Measurements from ENCODE around the gene RALGPS1.

Gene RALGPS1

GRCh38 chr9:127154003-127154389 lies 239.4 kb downstream of the RALGPS1 start:
- no peaks in the 10 kb centered on the region for H3K4me1 Mint-ChIP-seq (ENCODE audit: low read depth)
- H3K9me3 Mint-ChIP-seq (ENCODE audit: low read depth), result no peaks in the 10 kb centered on the region
- no peaks in the 10 kb centered on the region for H3K36me3 Mint-ChIP-seq
- peaks cover 2% of the 10 kb centered on the region for H3K27me3 Mint-ChIP-seq
- H3K27ac Mint-ChIP-seq, result no peak overlapping the region
- no peak overlapping the region for H3K4me3 Mint-ChIP-seq

DNA sequence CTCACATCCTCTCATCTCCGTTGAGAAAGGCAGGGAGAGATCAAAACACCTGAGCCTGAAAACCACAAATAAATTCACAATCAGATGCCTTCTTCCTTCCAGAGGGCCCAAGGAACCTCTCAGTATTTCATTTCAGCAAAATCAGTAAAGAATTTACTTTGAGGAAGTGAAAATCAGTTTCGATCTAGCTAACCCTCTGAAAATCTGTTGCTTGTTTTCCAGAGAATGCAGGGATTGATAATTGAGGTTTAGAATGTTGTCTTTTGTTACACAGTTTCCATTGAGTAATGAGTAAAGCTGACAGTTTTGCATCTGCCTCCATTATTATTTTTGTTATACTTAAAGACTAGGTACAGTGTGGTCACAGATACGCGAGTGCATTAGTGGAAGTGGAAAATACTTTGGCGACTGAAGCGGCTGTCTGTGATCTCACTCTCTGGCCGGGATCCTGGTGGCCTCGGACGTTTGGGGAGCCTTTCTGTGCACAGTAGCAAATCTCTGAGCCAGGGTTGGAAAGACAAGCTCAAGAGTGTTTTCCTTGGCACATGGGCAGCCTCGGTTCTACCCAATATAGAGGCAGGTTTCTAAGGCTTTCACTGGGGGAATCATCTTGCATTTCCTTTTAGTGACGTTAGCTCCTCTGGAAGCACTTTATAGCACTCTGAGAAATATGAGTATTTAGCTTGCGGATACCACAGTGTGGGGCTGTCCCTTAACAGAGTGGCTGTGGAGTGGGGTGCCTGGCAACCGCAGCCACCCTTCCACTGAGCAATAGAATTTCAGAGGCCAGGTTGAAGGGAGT lies 240.0 kb downstream of the RALGPS1 start:
- H3K36me3 Mint-ChIP-seq, result no peaks in the 10 kb centered on the region
- H3K9me3 Mint-ChIP-seq (ENCODE audit: low read depth), result no peaks in the 10 kb centered on the region
- H3K4me3 Mint-ChIP-seq, result no peak overlapping the region

GRCh38 chr9:127155314-127155960 lies 240.9 kb downstream of the RALGPS1 start:
- Mint-ChIP-seq H3K9me3 (ENCODE audit: low read depth) (no peaks in the 10 kb centered on the region), H3K27me3 (peaks cover 2% of the 10 kb centered on the region), H3K4me3 (no peak overlapping the region), H3K4me1 (ENCODE audit: low read depth) (no peaks in the 10 kb centered on the region), H3K27ac (peak overlapping the region; percentile 18), H3K36me3 (no peaks in the 10 kb centered on the region)

More for the DNA sequence above, 240.0 kb downstream of the RALGPS1 start:
- no peak overlapping the region for H3K27ac Mint-ChIP-seq
- no peaks in the 10 kb centered on the region for H3K4me1 Mint-ChIP-seq (ENCODE audit: low read depth)
- H3K27me3 Mint-ChIP-seq, result peaks cover 2% of the 10 kb centered on the region

DNA sequence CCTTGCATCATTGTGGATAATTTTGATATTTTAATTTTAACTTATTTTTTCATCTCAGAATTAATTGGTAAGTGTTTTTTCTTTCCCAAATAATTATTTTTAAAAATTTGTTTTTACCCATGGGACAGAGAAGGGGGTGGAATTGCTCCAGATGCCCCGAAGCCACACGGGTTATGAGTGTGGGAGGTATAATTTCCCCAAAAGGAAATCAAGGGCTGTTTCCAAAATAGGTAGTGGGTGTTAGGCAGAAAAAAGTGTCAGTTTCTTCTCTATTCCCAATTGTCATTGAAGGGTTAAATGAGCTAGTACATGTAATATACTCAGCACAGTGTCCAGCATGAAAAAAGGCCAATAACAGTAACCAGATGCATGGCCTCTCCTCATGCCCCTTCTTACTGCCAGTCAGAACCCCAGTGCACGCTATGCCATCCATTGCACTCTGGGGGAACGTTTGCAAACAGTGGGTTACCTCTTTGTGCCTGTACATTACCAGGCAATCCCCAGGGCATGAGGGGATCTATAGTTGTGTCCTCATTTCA lies 244.3 kb downstream of the RALGPS1 start:
- Mint-ChIP-seq H3K27ac (no peak overlapping the region), H3K36me3 (no peaks in the 10 kb centered on the region), H3K4me3 (no peak overlapping the region), H3K4me1 (ENCODE audit: low read depth) (peaks cover 19% of the 10 kb centered on the region), H3K9me3 (ENCODE audit: low read depth) (no peaks in the 10 kb centered on the region), H3K27me3 (no peaks in the 10 kb centered on the region)

GRCh38 chr9:127159325-127159801 lies 244.8 kb downstream of the RALGPS1 start:
- Mint-ChIP-seq H3K9me3 (ENCODE audit: low read depth) (no peaks in the 10 kb centered on the region), H3K4me1 (ENCODE audit: low read depth) (peaks cover 20% of the 10 kb centered on the region), H3K27ac (no peak overlapping the region), H3K27me3 (no peaks in the 10 kb centered on the region), H3K4me3 (no peak overlapping the region), H3K36me3 (no peaks in the 10 kb centered on the region)

DNA sequence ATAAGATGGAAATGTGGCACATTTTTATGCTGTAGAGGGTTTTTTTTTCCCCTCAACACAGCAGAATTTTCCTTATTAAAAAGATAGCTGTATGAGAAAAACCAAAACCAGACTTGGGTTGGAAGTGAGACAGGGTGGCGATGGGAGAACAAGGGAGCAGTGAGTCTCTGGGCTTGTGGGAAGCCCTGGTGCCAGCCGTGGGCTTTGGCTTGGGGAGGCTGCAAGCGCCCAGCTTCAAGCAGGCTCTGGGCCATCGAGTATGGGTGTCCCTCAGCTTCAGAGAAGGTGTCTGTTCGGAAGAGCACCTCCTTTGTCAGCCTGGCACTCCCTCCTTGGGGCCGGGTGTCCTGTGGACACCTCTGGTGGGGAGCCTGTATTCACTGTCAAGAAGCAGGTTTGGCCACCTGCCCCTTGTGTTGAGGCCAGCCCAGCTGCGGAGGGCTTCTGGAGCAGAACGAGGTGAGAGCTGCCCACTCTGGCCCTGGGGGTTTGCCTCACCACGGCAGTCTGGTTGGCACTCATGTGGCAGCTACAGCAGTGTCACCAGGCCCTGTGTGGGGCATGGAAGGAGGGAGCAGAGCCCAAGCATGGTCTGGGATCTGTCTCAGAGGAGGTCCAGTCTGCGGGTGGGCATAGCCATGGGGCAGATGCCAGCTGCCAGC lies 245.5 kb downstream of the RALGPS1 start:
- H3K36me3 Mint-ChIP-seq, result no peaks in the 10 kb centered on the region
- H3K4me1 Mint-ChIP-seq (ENCODE audit: low read depth), result peaks cover 20% of the 10 kb centered on the region
- H3K4me3 Mint-ChIP-seq, result no peak overlapping the region
- H3K9me3 Mint-ChIP-seq (ENCODE audit: low read depth), result no peaks in the 10 kb centered on the region
- H3K27ac Mint-ChIP-seq, result no peak overlapping the region
- H3K27me3 Mint-ChIP-seq, result no peaks in the 10 kb centered on the region

DNA sequence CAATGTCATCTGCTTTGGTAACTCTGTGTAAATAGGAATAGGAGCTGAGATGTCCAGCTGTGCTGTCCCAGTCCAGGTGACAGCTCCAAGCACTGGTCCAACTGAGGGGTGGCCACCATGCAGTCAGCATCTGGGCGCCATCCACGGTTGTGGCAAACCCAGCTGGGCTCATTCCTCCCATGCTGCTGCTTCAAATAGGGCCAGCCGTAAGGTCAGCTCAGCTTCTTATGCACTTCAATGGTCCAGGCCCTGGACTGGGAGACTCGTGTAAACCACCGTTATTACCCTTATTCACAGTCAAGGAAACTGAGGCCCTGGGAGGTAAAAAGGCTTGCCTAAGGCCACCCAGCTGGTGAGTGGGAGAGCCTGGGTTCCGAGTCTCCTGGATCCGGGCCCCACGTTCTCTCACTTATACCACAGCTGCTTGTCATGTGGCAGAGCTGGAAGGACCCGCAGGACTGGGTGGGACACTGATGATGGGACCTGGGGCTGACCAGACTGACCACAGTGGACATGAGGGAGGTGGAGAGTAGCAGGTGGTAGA lies 246.6 kb downstream of the RALGPS1 start:
- Mint-ChIP-seq H3K36me3 (no peaks in the 10 kb centered on the region), H3K4me3 (no peak overlapping the region)

DNA sequence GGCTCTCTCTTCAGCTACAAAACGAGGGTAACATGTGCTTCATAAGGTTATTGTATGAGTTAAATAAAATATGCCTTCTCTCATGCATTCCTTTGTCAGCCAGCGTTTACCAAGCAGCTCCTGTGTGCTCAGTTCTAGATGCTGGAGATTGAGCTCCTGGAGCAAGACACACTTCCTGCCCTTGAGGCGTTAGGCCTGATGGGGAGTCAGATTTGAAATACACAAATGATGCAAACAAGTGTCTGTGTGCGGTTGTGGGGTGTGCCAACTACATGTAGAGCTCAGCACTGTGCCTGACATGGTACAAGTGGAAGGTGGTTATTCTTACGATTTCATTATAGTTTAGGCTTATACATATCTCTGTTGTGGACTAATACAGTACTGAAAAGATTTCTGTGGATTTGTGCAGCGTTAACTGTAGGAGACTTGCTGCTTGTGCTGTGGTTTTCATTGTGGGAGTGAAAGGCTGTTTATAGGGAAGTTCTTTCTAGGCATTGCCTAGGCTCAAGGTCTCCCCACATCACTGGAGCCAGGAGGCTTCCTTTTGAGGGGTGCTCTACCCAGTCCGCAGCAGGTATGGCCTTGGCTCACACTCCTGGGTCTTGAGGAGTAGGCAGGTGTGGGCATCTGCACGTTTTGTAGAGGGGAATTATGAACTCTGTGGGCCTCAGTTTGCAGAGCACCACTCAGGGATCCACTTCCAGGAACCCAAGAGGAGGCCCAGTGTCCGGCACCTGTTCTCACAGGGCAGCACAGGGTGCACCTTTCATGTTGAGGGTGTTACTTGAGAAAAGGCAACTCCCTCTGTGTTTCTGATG lies 247.7 kb downstream of the RALGPS1 start:
- H3K9me3 Mint-ChIP-seq (ENCODE audit: low read depth), result no peaks in the 10 kb centered on the region
- no peaks in the 10 kb centered on the region for H3K27me3 Mint-ChIP-seq
- peaks cover 20% of the 10 kb centered on the region for H3K4me1 Mint-ChIP-seq (ENCODE audit: low read depth)
- H3K27ac Mint-ChIP-seq, result no peak overlapping the region
- H3K36me3 Mint-ChIP-seq, result peaks cover 2% of the 10 kb centered on the region
- no peak overlapping the region for H3K4me3 Mint-ChIP-seq

More for the DNA sequence above, 246.6 kb downstream of the RALGPS1 start:
- Mint-ChIP-seq H3K4me1 (ENCODE audit: low read depth) (peaks cover 20% of the 10 kb centered on the region), H3K27me3 (no peaks in the 10 kb centered on the region), H3K27ac (no peak overlapping the region), H3K9me3 (ENCODE audit: low read depth) (no peaks in the 10 kb centered on the region)

DNA sequence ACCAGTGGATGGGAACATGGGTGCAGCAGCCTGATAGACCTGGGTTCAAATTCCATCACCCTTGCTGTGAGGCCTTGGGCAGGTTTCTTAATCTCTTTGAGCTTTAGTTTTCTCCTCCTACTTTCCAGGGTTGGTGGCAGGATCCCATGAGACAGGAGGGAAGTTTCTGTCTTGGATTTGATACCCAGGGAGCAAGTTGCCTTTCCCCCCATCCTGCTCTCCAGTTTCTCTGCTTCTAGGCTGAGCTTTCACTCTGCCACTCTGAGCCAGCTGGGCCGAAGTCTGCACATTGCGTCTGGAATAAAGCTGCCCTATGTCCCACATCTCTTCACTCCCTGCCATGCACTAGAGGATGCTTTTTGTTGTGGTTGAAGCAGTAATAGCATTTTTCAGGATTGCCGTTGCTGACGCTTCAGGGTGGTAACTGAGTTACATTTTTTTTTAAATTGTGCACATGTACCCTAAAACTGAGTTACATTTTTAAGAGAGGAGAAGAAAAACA lies 248.3 kb downstream of the RALGPS1 start:
- H3K27ac Mint-ChIP-seq, result no peak overlapping the region
- H3K4me3 Mint-ChIP-seq, result no peak overlapping the region
- peaks cover 6% of the 10 kb centered on the region for H3K36me3 Mint-ChIP-seq
- no peaks in the 10 kb centered on the region for H3K27me3 Mint-ChIP-seq
- no peaks in the 10 kb centered on the region for H3K9me3 Mint-ChIP-seq (ENCODE audit: low read depth)
- peaks cover 20% of the 10 kb centered on the region for H3K4me1 Mint-ChIP-seq (ENCODE audit: low read depth)

GRCh38 chr9:127163409-127163808 lies 248.8 kb downstream of the RALGPS1 start:
- Mint-ChIP-seq H3K9me3 (ENCODE audit: low read depth) (no peaks in the 10 kb centered on the region), H3K4me3 (no peak overlapping the region), H3K4me1 (ENCODE audit: low read depth) (peaks cover 20% of the 10 kb centered on the region), H3K27ac (no peak overlapping the region), H3K36me3 (peaks cover 9% of the 10 kb centered on the region), H3K27me3 (no peaks in the 10 kb centered on the region)

- Mint-ChIP-seq H3K27me3 (no peaks in the 10 kb centered on the region), H3K36me3 (peaks cover 11% of the 10 kb centered on the region), H3K9me3 (ENCODE audit: low read depth) (no peaks in the 10 kb centered on the region), H3K4me3 (no peak overlapping the region), H3K27ac (no peak overlapping the region), H3K4me1 (ENCODE audit: low read depth) (peaks cover 20% of the 10 kb centered on the region)
Observed at GRCh38 chr9:127165116-127165515, 250.5 kb downstream of the RALGPS1 start.

DNA sequence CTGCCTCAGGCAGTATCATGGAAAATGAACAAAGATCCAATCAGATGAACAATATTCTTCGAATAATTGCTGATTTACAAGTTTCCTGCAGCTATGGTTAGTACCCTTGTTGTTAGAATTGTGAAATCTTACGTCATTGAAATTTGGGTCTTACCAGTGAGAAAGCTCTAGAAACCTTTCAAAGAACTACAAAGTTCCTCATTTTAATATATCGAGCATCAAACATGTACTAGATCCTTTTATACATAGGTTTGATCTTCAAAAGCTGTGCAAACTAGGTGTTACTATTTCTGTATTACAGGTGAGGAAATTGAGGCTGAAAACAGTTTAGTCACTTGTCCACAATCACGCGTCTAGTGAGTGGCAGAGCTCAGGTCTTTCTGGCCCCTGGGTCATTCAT lies 251.5 kb downstream of the RALGPS1 start:
- no peaks in the 10 kb centered on the region for H3K9me3 Mint-ChIP-seq (ENCODE audit: low read depth)
- no peak overlapping the region for H3K4me3 Mint-ChIP-seq
- no peaks in the 10 kb centered on the region for H3K27me3 Mint-ChIP-seq
- peaks cover 20% of the 10 kb centered on the region for H3K4me1 Mint-ChIP-seq (ENCODE audit: low read depth)
- H3K27ac Mint-ChIP-seq, result no peak overlapping the region
- H3K36me3 Mint-ChIP-seq, result peaks cover 11% of the 10 kb centered on the region

DNA sequence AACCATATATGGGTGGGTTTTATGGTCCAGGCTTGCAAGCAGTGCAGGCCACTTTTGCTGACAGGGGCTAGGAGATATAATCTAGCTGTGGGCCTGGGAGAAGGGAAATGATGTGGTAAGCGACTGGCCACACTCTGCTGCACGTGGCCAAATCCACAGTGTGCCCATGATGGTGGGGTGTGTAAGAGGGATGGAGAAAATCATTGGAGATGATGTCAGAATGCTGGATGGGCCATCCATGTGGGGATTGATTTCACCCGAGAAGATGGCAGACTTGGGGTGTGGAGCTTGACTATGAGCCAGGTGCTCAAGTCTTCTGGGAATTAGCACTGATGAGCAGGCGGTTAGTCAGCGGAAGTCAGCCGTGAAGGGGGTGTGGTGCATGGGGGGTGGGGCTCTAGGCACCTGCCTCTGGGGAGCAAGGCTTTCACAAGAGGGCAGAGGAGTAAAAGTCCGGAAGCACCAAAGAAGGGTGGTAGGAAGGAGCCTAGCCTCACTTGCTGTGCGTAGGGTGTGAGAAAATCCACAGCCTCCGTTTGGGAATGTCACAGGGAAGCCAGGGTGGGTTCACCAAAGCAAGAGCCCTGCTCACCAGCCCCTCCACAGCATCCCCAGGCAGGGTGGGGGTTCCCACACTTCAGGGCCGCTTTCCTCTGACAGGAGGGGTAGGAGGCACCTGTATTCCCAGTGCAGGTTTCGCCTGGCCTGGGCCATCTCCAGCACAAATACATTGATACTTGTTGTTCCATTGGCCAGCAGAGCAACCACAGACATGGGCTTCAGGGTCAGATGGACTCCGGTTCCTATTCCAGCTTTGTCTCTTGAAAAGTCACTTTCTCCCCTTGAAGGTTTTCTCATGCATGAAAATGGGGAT lies 252.3 kb downstream of the RALGPS1 start:
- H3K4me3 Mint-ChIP-seq, result no peak overlapping the region
- no peaks in the 10 kb centered on the region for H3K9me3 Mint-ChIP-seq (ENCODE audit: low read depth)
- no peak overlapping the region for H3K27ac Mint-ChIP-seq
- H3K36me3 Mint-ChIP-seq, result peaks cover 11% of the 10 kb centered on the region
- peaks cover 17% of the 10 kb centered on the region for H3K4me1 Mint-ChIP-seq (ENCODE audit: low read depth)
- no peaks in the 10 kb centered on the region for H3K27me3 Mint-ChIP-seq
